Activated CD4-positive, alpha-beta T cell treated with anti-CD3 and anti-CD28 coated beads, Interleukin-2, amount 50 U/mL, for 1 hour (primary cell): Measurements from ENCODE around the gene PHTF1.

ENCODE experiments used
- DNase-seq: peaks from one replicate; pipeline ENCODE4 v3.0.0-alpha.2; 2020

The PHTF1 gene

DNA sequence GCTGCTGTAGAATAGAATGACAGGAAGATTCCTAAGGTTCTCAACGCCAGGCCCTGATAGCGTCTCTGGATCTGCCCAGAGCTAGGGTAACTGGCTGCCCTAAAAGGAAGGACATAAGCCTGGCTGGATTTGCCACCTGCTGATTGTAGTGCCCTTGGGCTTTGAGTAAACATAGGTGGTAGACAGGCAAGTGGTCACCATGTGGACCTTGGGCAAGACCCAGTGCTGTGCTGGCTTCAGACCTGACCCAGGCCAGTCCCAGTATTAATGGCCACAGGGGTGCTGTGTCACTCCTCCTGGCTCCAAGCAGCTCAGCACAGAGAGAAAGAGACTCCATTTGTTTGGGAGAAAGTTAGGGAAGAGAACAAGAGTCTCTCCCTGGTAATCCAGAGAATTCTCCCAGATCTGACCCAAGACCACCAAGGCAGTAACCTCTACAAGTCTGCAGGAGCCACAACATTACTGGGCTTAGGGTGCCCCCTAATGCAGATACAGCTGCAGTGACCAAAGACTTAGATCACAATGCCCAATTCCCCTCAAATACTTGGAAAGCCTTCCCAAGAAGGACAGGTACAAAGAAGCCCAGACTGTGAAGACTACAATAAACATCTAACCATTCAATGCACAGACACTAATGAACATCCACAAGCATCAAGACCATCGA lies 44.5 kb downstream of the PHTF1 start:
- no peak for DNase-seq

- DNase-seq: no peak
Measured at GRCh38 chr1:113701429-113701828, 57.9 kb downstream of the PHTF1 start.

GRCh38 chr1:113694910-113695309 lies 64.4 kb downstream of the PHTF1 start:
- DNase-seq: no peak

- no peak for DNase-seq
Measured at GRCh38 chr1:113692824-113693431, 66.4 kb downstream of the PHTF1 start.

DNA sequence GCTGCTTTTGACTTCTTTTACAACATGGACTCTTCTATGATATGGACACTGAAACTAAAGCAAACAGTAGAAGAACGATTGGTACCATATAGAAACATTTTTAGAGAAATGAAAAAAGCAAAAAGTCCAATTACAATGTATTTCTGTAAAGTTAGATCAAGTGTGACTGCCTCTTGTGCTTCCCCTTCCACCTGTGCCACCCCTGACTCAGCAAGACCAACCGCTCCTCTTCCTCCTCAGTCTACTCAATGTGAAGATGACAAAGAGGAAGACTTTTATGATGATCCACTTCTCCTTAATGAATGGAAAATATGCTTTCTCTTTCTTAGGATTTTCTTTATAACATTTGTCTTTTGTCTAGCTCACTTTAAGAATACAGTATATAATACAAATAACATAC lies 66.9 kb downstream of the PHTF1 start:
- no peak for DNase-seq

DNA sequence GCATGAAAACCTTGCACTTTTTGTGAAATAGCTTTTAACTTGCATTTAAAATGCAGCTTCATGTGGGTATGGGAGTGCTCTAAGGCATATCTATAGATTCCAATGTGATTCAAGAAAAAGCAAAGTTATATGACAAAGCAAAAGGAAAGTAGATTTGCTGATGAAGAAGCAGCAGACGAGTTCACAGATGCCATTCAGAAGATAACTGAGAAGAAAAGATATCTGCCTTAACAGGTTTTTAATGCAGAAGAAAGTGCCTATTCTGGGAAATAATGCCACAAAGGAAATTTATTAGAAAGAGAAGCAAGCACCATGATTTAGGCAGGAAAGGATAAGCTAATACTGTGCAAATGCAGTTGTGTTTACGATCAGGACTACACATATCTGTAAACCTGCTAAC lies 68.1 kb downstream of the PHTF1 start:
- no peak for DNase-seq

GRCh38 chr1:113686891-113687618 lies 72.2 kb downstream of the PHTF1 start:
- DNase-seq: no peak

GRCh38 chr1:113684153-113684541 lies 75.1 kb downstream of the PHTF1 start:
- DNase-seq: no peak

DNA sequence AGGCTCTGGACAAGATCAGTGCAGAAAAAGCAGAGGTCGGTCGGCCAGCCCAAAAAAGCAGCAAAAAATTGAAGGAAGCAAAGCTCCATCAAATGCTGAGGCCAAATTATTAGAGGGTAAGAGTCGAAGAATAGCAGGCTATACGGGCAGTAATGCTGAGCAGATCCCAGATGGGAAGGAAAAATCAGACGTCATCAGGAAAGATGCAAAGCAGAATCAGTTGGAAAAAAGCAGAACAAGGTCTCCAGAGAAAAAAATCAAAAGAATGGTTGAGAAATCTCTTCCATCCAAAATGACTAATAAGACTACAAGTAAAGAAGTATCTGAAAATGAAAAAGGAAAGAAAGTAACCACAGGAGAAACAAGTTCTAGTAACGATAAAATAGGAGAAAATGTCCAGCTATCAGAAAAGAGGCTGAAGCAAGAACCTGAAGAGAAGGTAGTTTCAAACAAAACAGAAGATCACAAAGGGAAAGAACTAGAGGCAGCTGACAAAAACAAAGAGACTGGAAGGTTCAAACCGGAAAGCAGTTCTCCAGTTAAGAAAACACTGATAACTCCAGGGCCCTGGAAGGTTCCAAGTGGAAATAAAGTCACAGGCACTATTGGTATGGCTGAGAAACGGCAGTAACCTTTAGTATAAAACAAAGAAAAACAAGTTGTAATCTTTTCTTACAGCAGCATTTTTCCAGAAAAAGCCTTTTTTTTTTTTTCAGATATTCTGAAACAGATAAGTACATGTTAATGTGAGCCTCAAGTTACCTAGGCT lies 75.7 kb downstream of the PHTF1 start:
- DNase-seq: no peak

- DNase-seq: no peak
Measured at GRCh38 chr1:113681596-113682337, 77.5 kb downstream of the PHTF1 start.

GRCh38 chr1:113678159-113678469 lies 81.2 kb downstream of the PHTF1 start:
- no peak for DNase-seq

GRCh38 chr1:113677250-113678158 lies 81.8 kb downstream of the PHTF1 start:
- DNase-seq: no peak

DNA sequence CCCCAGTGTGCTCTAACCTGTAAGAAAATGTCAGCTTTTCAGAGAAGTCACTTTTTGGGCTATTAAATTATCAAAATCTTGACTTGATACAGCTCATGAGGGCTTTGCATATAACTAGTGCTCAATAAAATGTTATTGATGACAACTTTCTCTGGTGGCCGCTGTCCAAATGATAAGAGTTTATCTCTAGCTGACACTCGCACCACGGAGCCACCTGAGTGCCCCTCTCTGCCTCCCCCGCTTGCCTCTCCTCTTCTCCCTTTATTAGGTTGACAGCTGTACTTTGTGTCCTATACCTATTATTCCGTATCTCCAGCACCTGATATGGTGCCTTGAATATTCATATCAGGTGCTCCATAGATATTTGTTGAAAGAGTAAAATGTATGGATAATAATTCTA lies 82.8 kb downstream of the PHTF1 start:
- DNase-seq: no peak

DNA sequence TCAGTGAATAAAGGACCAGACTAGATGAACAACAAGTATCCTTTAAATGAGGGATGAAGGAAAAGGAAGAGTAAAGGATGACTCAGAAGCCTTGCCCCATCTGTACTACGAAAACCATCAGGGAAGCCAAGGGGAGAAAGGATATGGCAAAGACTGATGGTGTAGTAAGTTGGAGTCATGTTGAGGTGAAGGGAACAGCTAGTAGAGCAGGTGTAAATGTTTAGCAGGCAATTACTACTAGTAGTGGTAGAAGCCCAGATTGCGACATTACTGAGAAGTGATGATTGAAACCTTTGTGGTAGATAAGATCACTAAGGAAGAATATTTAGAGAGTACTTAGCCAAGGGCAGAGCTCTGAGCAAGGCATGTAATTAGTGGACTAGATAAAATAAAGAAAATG lies 84.0 kb downstream of the PHTF1 start:
- DNase-seq: no peak

- no peak for DNase-seq
Measured at GRCh38 chr1:113674591-113674990, 84.7 kb downstream of the PHTF1 start.

DNA sequence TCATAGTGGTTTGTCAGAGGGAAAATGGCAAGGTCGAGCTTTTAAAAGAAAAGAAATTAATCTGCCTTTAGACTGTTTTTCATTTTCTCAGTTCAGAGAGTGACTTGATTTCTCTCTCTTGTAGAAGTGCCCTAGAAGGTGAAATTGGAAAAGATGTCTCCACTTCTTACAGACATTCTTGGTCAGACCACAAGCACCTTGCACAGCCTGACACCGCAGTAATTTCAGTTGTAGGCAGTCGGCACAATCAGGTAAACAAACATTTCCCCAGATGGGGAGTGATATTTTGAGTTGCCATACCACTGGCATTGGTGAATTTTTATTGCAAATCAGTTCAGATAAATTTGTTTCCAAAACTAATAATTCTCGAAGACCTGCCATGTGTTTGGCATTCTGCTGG lies 86.8 kb downstream of the PHTF1 start:
- DNase-seq: no peak

DNA sequence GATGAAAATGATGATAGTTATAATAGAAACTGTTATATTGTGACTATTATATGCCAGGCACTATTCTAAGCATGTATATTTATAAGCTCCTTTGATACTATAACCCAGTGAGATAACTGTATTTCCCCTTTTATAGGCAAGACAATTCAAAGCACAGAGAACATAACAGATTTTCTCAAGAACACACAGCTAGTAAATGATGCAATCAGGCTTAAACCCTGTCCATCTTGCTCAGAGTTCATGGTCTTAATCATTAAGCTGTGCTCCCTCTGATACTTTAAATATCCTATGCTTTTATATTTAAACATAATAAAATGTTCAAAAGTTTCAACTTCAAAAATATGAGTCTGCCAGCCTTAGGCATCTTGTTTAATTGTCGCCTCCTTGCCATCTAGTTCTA lies 88.6 kb downstream of the PHTF1 start:
- no peak for DNase-seq

DNA sequence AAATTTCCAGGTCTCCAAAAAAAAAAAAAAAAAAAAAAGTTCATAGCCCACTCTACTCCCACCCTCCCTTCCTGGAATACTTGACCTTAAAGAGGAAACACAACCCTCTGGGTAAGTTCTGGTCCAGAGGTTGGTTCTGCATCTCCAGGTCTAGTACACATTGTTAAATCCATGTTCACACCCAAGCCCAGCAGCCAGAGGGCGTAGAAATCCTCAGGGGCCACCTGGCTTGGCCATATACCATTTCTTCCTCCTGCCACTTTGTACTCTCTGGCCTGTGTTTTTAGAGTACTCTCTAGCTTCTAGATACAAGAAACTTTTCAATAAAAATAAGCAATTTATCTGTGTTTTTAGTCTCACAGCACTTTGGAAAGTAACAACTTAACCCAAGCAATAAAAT lies 89.3 kb downstream of the PHTF1 start:
- DNase-seq: no peak

DNA sequence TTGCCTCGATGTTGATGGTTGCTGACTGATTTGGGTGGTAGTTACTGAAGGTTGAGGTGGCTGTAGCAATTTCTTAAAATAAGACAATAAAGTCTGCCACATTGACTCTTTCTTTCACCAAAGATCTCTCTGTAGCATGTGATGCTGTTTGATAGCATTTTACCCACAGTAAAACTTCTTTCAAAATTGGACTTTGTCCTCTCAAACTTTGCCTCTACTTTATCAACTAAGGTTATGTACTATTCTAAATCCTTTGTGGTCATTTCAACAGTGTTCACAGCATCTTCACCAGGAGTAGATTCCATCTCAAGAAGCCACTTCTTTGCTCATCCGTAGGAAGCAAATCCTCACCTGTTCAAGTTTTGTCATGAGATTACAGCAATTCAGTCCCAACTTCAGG lies 93.2 kb downstream of the PHTF1 start:
- no peak for DNase-seq

- DNase-seq: no peak
Measured at GRCh38 chr1:113665071-113665470, 94.2 kb downstream of the PHTF1 start.

DNA sequence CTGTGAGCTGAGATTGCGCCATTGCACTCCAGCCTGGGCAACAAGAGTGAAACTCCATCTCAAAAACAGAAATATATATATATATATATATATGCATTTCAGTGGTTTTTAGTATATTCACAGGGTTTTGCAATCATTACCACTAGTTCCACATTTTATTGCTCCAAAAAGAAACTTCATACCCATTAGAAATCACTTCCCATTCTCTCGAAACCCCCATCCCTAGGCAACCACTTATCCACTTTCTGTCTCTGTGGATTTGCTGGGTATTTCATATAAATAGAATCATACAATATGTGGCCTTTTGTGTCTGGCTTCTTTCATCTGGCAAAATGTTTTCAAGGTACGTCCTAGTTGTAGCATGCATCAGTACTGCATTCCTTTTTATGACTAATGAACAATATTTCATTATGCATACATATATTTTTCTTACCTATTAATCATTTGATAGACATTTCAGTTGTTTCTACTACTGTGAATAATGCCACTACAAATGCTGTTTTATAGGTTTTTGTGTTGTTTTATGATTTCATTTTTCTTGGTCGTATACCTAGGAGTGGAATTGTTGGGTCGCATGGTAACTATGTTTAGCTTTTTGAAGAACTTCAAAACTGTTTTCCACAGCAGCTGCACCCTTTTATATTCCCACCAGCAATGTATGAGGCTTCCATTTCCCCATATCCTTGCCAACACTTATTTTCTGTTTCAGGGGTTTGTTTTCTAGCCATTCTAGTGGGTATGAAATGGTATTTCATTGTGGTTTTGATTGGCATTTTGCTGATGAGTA lies 95.9 kb downstream of the PHTF1 start:
- DNase-seq: no peak
